K562 (cell line): Measurements from ENCODE around the gene ELOVL7. TPM values are rescaled to one million over a fixed set of nuclear protein-coding genes. Genes with fewer than 3 reads are reported as not detected.

Experiments used
- BCLAF1 ChIP-seq, 2 experiments: fragments of 450-650 bp in 1 of 2; IDR thresholded peaks; 2 replicates each; pipeline ENCODE4 v1.6.1; 2011 to 2017; ENCODE audit warnings: low read depth in 2 of 2, antibody characterized with exemption in 1 of 2, borderline replicate concordance in 1 of 2, low read length in 1 of 2, mild to moderate bottlenecking in 1 of 2, mixed read lengths in 1 of 2; ENCODE audit not compliant: control insufficient read depth in 1 of 2
- BDP1 ChIP-seq: IDR thresholded peaks from 3 replicates; pipeline ENCODE4 v1.6.1; 2011; ENCODE audit not compliant: insufficient read length, insufficient read depth
- EWSR1 ChIP-seq: fragments of 450-650 bp; IDR thresholded peaks from 2 replicates; pipeline ENCODE4 v1.6.1; 2018; ENCODE audit warnings: borderline replicate concordance, mild to moderate bottlenecking, low read depth, moderate library complexity; ENCODE audit not compliant: partially characterized antibody
- MAFF ChIP-seq: IDR thresholded peaks from 2 replicates; pipeline ENCODE4 v1.6.1; 2012; ENCODE audit warnings: low read length, improper control_type of control experiment
- NRF1 ChIP-seq, 2 experiments: fragments of 450-650 bp; IDR thresholded peaks in 1 of 2; conservative IDR thresholded peaks in 1 of 2; 2 replicates each; pipeline ENCODE4 v1.6.1; 2014; ENCODE audit warnings: mild to moderate bottlenecking in 2 of 2
- PATZ1 ChIP-seq: fragments of 250-450 bp; sonication (Bioruptor Pico); IDR thresholded peaks from 2 replicates; pipeline ENCODE4 v1.5.0; 2020; ENCODE audit warnings: mild to moderate bottlenecking, borderline replicate concordance
- PML ChIP-seq: IDR thresholded peaks from 2 replicates; pipeline ENCODE4 v1.6.1; 2012; ENCODE audit warnings: low read length, inconsistent platforms
- PREB ChIP-seq: sonication (generic); formaldehyde crosslinking; IDR thresholded peaks from 2 replicates; pipeline ENCODE4 v1.8.1; 2023; ENCODE audit warnings: mild to moderate bottlenecking, missing genetic modification reagents
- SPI1 ChIP-seq: IDR thresholded peaks from 2 replicates; pipeline ENCODE4 v1.6.1; 2011; ENCODE audit warnings: low read depth, low read length, control low read depth, borderline replicate concordance
- TAF15 ChIP-seq: fragments of 200-400 bp; formaldehyde crosslinking; IDR thresholded peaks from 2 replicates; pipeline ENCODE4 v1.6.1; 2017; ENCODE audit warnings: mild to moderate bottlenecking, low read depth, low read length, moderate library complexity
- TBL1XR1 ChIP-seq, 2 experiments: IDR thresholded peaks; 2 replicates each; pipeline ENCODE4 v1.6.1; 2012; ENCODE audit warnings: improper control_type of control experiment in 2 of 2, low read length in 2 of 2, mild to moderate bottlenecking in 1 of 2
- THAP12 ChIP-seq: fragments of 250-450 bp; sonication (Bioruptor Pico); IDR thresholded peaks from 2 replicates; pipeline ENCODE4 v1.9.0; 2021; ENCODE audit warnings: mild to moderate bottlenecking, inconsistent platforms
- ZBTB26 ChIP-seq: fragments of 450-650 bp; formaldehyde crosslinking; IDR thresholded peaks from 2 replicates; pipeline ENCODE4 v1.4.0; 2022; ENCODE audit warnings: missing genetic modification characterization
- ZBTB5 ChIP-seq: fragments of 450-650 bp; IDR thresholded peaks from 2 replicates; pipeline ENCODE4 v1.6.1; 2017; ENCODE audit warnings: antibody characterized with exemption
- ZNF589 ChIP-seq: fragments of 200-800 bp; sonication (Bioruptor generic); IDR thresholded peaks from 2 replicates; pipeline ENCODE4 v1.6.1; 2016; ENCODE audit warnings: low read depth, missing genetic modification characterization, missing compliant biosample characterization
- polyA plus RNA-seq, 8 experiments: library from polyadenylated mRNA; depleted of rRNA in 4 of 8; stranded (reverse) in 5 of 8; unstranded in 3 of 8; fragments of >200 nt; fragmentation: Nextera tagmentation in 2 of 8; fragmentation: Illumina TruSeq in 1 of 8; extraction: Ambion mirVana in 2 of 8; extraction: Trizol in 1 of 8; gene quantifications; 2 replicates each; pipeline versions ENCODE4 v1.2.1 to v1.2.3, GENCODE V29; 2011 to 2014; ENCODE audit warnings: inconsistent platforms in 1 of 8, missing spikeins in 1 of 8
- total RNA-seq, 7 experiments: library from RNA; depleted of rRNA in 6 of 7; stranded (reverse); fragments of >200 nt in 6 of 7; fragmentation: Illumina TruSeq in 2 of 7; extraction: Trizol in 2 of 7; gene quantifications; 2 replicates each; pipeline versions ENCODE4 v1.2.1 to v1.2.3, GENCODE V29; 2011 to 2021; ENCODE audit warnings: low replicate concordance in 1 of 7

The ELOVL7 gene
- total and polyA plus RNA-seq, 9 of the 15 experiments (the other 6 are each of a cell fraction or from before 2014, with no cell fraction given), result 4.5 to 12.3 (median 6.9) TPM

GRCh38 chr5:60843386-60843935 lies 608 bp downstream of the ELOVL7 start (continued):
- no peak for TF ChIP-seq PREB (CRISPR knock-in tag)
- no peak for TF ChIP-seq ZBTB26 (CRISPR knock-in tag)
- TF ChIP-seq PATZ1 (CRISPR knock-in tag), result no peak
- TF ChIP-seq EWSR1, result no peak
- no peak for TF ChIP-seq PML
- TF ChIP-seq TBL1XR1 (IDR thresholded peaks at IDR 0.05; ENCODE audit: low read length in 2 of 2), result no peak
- no peak for TF ChIP-seq TAF15
- TF ChIP-seq MAFF, result no peak
- TF ChIP-seq BDP1, result no peak
- TF ChIP-seq NRF1 (conservative IDR thresholded peaks at IDR 0.05 in 1 of 2, IDR thresholded peaks at IDR 0.05 in 1 of 2), result no peak
- no peak for TF ChIP-seq SPI1
- TF ChIP-seq ZNF589 (CRISPR knock-in tag), result no peak
- TF ChIP-seq THAP12 (CRISPR knock-in tag), result no peak
- TF ChIP-seq ZBTB5, result no peak
- no peak for TF ChIP-seq BCLAF1 (IDR thresholded peaks at IDR 0.05; ENCODE audit: borderline replicate concordance in 1 of 2, control insufficient read depth in 1 of 2, low read depth in 2 of 2, low read length in 1 of 2)
